ENCODE measurements around the gene ZNF697. TPM values are rescaled to one million over a fixed set of nuclear protein-coding genes. Genes with fewer than 3 reads are reported as not detected.

Gene ZNF697
- total RNA-seq, 1 experiment from 2014 or later, result 4.8 TPM

DNA sequence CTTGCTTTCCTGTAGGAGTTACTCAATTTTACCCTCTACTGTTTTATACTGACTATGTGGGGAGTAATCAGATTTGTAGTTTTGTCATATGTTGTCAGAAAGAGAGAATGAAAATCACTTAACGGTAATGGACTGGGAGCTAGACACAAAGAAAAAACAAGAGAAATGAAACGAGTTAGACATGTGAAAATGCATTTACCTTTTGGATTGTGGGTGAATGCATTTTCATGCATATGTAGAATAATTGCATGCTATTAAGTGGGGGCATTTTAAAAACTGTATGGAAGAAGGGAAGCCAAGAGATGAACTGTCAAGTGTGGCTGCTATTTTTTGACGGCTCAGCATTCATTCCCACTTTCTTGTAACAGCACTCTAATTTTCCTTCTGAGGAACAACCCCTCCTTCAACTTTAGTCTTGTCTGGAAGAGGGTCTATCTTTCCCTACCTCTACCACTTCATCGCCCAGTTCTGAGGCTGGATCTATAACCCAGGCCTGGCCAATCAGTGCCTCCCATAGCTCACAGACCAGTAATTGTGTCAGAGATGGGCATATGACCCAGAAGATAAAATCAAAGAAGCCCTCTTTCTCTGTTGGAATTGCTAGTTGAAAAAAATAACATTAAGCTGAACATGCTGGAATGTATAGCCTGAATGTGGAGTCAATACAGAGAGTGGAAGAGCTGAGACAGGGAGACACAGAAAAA, 5.2 kb upstream of the ZNF697 start:
- no peak for DNase-seq (ENCODE audit: low spot score)
- ChIA-PET POLR2A (ENCODE audit: low non-redundant PET) (no interaction called here), CTCF (no interaction called here)
- TF ChIP-seq, protein P1, sequence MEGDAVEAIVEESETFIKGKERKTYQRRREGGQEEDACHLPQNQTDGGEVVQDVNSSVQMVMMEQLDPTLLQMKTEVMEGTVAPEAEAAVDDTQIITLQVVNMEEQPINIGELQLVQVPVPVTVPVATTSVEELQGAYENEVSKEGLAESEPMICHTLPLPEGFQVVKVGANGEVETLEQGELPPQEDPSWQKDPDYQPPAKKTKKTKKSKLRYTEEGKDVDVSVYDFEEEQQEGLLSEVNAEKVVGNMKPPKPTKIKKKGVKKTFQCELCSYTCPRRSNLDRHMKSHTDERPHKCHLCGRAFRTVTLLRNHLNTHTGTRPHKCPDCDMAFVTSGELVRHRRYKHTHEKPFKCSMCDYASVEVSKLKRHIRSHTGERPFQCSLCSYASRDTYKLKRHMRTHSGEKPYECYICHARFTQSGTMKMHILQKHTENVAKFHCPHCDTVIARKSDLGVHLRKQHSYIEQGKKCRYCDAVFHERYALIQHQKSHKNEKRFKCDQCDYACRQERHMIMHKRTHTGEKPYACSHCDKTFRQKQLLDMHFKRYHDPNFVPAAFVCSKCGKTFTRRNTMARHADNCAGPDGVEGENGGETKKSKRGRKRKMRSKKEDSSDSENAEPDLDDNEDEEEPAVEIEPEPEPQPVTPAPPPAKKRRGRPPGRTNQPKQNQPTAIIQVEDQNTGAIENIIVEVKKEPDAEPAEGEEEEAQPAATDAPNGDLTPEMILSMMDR (conservative IDR thresholded peaks at IDR 0.05; ENCODE audit: low read depth, low read length), result no peak
- no peak for TF ChIP-seq EZH2 (IDR thresholded peaks at IDR 0.05; ENCODE audit: borderline replicate concordance, low read depth, low read length, poor library complexity, severe bottlenecking)
- Histone ChIP-seq H3K9me3 (ENCODE audit: low read depth, low read length, poor library complexity, severe bottlenecking) (no peaks in the 10 kb centered on the region), H3K4me3 (ENCODE audit: low read depth, low read length, poor library complexity, severe bottlenecking) (no peak overlapping the region), H3K36me3 (ENCODE audit: insufficient read depth, low read length, poor library complexity, severe bottlenecking) (no peaks in the 10 kb centered on the region), H3K27me3 (replicated peaks; ENCODE audit: insufficient read depth, low read depth, low read length, poor library complexity) (peaks cover 16% of the 10 kb centered on the region), H3K4me1 (ENCODE audit: insufficient read depth, low read length, poor library complexity, severe bottlenecking) (peaks cover 5% of the 10 kb centered on the region), H3K27ac (ENCODE audit: low read depth, low read length, poor library complexity, severe bottlenecking) (no peak overlapping the region)
- intact Hi-C loops (cut with micrococcal nuclease; ENCODE audit: unreplicated experiment), result no loop called here
- BruUV-seq (replicated peaks), result no TSS peak

DNA sequence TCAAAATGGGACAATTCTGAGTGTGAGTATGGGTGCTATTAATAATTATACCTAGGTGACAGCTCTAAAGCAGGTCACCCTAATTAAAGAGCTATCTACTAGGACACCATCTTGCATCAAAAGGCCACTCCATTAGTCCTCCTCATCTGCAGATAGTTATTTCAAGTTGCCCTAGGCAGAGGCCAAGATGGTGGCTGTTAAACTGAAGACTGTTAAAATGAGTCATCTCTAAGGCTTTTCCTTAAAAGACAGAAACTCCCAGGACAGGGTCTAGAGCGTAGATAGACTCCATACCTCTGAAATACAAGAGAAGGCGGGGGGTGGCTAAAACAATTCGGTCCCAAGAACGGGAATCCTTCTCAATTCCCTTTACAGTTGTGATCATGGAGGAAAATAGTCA, 4.5 kb upstream of the ZNF697 start:
- ChIA-PET POLR2A (ENCODE audit: low non-redundant PET) (no interaction called here), CTCF (no interaction called here)
- no peaks in the 10 kb centered on the region for H3K9me3 ChIP-seq (ENCODE audit: low read depth, low read length, poor library complexity, severe bottlenecking)
- no peak overlapping the region for H3K27ac ChIP-seq (ENCODE audit: low read depth, low read length, poor library complexity, severe bottlenecking)
- no peaks in the 10 kb centered on the region for H3K36me3 ChIP-seq (ENCODE audit: insufficient read depth, low read length, poor library complexity, severe bottlenecking)
- TF ChIP-seq EZH2 (IDR thresholded peaks at IDR 0.05; ENCODE audit: borderline replicate concordance, low read depth, low read length, poor library complexity, severe bottlenecking), result no peak
- TF ChIP-seq, protein P1 (conservative IDR thresholded peaks at IDR 0.05; ENCODE audit: low read depth, low read length), result no peak
- peaks cover 16% of the 10 kb centered on the region for H3K27me3 ChIP-seq (replicated peaks; ENCODE audit: insufficient read depth, low read depth, low read length, poor library complexity)
- H3K4me3 ChIP-seq (ENCODE audit: low read depth, low read length, poor library complexity, severe bottlenecking), result no peak overlapping the region
- no TSS peak for BruUV-seq (replicated peaks)
- no peak for DNase-seq (ENCODE audit: low spot score)
- intact Hi-C loops (cut with micrococcal nuclease; ENCODE audit: unreplicated experiment), result no loop called here
- H3K4me1 ChIP-seq (ENCODE audit: insufficient read depth, low read length, poor library complexity, severe bottlenecking), result peaks cover 5% of the 10 kb centered on the region

DNA sequence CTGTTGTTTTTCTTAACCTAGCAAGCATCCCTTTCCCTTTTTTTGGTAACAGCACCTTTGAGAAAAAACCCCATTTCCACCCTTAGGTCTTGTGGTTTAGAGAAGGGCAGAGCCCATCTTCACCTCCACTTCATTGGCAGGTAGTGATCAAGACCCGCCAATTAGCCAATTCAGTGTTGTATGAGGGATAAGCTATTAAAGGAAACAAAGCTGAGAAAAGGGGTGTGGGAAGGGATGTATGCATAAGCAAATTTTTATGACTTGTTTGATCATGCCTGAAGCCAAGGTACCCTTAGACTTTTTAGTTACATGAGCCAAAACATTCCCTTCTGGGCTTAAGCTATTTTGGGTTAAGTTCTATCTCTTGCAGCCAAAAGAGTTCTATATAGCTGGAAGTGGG, 3.6 kb upstream of the ZNF697 start:
- peaks cover 16% of the 10 kb centered on the region for H3K27me3 ChIP-seq (replicated peaks; ENCODE audit: insufficient read depth, low read depth, low read length, poor library complexity)
- no peaks in the 10 kb centered on the region for H3K36me3 ChIP-seq (ENCODE audit: insufficient read depth, low read length, poor library complexity, severe bottlenecking)
- peaks cover 8% of the 10 kb centered on the region for H3K4me1 ChIP-seq (ENCODE audit: insufficient read depth, low read length, poor library complexity, severe bottlenecking)
- H3K4me3 ChIP-seq (ENCODE audit: low read depth, low read length, poor library complexity, severe bottlenecking), result no peak overlapping the region
- intact Hi-C loops (cut with micrococcal nuclease; ENCODE audit: unreplicated experiment), result no loop called here
- ChIA-PET POLR2A (ENCODE audit: low non-redundant PET) (no interaction called here), CTCF (no interaction called here)
- no TSS peak for BruUV-seq (replicated peaks)
- H3K27ac ChIP-seq (ENCODE audit: low read depth, low read length, poor library complexity, severe bottlenecking), result no peak overlapping the region
- no peak for TF ChIP-seq EZH2 (IDR thresholded peaks at IDR 0.05; ENCODE audit: borderline replicate concordance, low read depth, low read length, poor library complexity, severe bottlenecking)
- TF ChIP-seq, protein P1 (conservative IDR thresholded peaks at IDR 0.05; ENCODE audit: low read depth, low read length), result no peak
- no peaks in the 10 kb centered on the region for H3K9me3 ChIP-seq (ENCODE audit: low read depth, low read length, poor library complexity, severe bottlenecking)
- DNase-seq (ENCODE audit: low spot score), result no peak

Measured in A673 (cell line).